NCI-H2081 treated with DMSO at 0.1 percent for 48 hours (cell line): Measurements from ENCODE around the gene PGF.

Experiments used
- DNase-seq: peaks from one replicate; lab custom pipeline; 2025; lab: John Stamatoyannopoulos, UW

The PGF gene

DNA sequence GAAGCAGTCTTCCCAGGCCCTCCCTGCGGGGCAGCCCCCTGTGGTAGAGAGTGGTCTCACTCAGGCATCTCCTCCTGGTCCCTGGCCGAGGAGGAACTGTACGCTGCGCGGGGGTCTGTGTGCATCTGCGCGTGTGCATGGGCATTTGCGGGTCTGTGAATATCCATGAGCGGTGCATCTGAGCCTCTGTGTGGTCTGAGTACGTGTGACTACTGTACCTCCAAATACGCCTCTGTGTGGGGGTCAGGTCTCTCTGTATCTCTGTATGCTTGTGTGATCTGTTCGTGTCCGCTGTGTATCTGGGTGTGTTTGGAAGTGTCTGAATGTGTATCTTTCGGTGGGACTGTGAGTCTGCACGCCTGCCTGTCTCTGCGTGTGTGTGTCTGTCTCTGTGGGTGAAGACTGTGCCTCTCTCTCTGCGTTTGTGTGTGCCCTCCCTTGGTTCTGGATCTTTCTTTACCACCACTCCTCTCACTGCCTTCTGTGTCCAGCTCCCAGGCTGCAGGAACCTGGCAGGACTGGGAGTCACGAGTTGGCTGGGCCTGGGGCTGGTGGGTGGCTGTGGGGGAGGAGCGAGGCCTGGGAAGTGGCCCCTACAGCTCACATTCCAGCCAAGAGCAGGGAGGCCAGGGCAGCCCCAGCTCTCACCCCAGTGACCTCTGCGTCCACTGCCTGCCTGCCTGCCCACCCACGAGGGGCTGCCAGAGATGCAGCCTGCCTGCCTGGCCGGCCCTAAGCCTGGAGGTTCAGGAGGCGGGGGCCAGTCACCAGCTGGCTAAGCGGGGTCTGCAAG lies 1.1 kb upstream of the PGF start:
- no peak for DNase-seq

DNA sequence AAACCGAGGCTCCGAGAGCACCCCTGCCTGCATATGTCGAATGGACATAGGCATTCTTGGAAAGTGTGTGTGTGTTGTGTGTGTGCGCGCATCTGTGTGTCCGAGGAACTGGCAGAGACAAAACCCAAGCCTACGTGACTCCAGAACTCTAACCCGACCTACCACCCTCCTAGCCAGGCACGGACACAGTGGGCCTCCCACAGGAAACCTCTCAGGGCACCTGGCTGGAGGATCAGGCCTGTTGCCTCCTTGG lies 556 bp upstream of the PGF start:
- DNase-seq: no peak

DNA sequence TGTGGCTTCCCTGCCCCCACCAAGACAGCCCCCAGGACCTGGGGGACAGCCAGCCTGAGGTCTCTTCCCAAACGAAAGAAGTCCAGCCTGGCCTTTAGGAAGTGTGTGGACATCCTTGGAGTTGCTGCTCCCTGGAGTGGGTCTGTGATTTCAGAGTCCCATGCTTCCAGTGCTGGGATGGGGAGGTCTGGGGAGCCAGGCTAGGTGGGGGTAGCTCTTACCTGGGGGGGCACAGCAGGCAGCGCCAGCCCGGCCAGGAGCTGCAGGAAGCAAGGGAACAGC lies 509 bp downstream of the PGF start:
- no peak for DNase-seq

DNA sequence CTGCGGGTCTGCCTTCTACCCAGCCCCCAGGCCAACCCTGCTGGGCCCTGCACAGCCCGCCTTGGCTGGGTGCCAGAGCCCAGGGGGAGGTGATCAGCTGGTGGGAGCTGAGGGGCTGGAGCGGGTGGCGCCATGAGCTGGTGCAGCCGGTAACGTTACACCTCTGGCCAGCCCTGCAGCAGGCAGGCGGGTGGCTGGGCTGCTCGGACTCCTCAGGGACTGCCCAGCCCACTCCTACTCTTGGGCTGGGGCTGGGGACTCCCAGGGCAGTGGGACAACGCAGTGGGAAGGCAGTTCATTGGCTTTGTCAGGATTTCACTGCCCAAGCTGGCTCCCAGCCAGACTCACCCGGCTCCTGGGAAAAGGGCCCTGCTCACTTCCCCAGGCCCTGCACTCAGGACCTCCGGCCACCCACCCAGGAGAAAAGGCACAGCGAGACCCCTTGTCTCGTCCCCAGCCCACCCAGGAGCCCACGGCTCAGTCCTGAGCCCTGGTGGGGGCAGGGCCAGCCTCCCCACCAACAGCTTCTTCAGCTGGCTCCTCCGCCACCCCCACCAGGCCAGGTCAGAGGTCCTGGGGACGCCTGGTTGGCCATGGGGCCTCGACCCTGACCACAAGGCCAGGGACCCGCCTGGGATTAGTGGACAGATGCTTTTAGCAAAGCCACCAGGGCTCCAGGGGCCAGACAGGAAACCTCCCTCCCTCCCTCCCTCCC lies 1.0 kb downstream of the PGF start:
- DNase-seq: no peak

DNA sequence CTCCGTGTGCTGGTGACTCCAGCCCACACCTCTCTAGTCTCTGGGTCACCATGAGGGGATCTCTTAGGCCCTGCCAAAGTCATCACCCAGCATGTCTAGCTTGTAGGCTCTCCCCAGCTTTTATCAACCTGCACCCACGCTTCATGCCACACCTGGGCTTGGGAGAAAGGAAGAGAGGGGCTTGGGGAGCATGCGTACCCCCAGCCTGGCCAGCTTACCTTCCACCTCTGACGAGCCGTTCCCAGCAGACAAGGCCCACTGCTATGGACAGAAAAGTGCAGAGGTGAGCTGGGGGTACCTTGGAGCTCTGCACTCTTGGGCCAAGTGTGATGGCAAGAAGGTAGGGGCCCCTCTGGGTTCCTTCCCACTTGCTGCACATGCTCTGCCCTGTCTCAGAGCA lies 1.7 kb downstream of the PGF start:
- DNase-seq: no peak

DNA sequence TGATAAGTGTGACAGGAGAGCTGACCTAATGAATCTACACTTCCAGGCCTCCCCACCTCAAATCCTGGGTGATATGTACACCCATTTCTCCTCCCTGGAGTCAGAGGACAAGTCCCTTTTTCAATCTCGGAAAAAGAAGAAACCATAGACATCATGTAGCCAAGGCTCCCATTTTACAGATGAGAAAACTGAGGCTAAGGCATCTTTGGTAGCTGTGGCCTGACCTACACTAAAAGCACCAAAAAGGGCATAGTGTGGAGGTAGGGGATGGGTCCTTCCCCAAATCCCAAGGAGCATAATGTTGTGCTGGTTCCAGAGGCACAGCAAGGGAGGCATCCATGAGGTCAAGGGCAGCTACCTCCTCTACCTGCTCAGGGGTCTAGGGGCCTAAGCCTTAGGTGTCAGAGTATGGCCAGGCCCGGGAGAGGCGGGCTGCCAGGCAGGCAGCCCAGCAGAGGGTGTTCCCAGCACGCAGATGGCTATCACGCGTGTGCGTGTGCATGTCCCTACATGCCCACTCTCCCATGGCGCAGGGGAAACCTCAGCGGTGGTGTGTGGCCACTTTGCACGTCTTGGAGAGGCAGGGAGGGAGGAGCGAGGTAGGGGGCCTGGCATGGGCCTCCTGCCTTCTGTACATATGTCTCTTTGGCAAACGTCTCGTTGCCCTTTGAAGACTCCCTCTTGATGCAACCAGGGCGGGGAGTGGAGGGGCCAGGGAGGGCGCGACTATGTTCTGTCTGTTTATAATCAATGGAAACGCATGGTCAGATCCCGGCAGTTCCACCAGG lies 2.5 kb downstream of the PGF start:
- no peak for DNase-seq

DNA sequence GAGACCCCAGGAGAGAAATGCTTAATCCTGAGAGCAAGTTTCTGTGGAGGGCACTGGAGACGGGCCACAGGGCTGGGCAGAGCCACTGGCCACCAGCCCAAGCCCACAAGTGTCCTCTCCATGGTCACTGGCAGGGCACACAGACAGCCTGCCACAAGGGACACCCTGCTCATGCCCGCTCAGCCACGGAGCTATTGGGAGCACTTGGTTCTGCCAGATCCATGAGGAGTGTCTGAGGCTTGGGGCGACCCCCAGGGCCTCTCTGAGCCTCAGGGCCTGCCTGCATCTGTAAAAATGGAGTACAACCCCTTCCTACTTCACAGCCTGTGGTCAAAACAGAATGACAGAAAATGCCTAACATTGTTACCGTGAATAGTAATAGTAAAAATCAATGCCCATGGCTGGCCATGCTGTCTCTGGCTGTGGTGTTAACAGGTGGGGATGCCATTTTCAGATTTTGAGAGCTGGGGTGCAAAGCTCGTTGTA lies 3.2 kb downstream of the PGF start:
- DNase-seq: no peak

DNA sequence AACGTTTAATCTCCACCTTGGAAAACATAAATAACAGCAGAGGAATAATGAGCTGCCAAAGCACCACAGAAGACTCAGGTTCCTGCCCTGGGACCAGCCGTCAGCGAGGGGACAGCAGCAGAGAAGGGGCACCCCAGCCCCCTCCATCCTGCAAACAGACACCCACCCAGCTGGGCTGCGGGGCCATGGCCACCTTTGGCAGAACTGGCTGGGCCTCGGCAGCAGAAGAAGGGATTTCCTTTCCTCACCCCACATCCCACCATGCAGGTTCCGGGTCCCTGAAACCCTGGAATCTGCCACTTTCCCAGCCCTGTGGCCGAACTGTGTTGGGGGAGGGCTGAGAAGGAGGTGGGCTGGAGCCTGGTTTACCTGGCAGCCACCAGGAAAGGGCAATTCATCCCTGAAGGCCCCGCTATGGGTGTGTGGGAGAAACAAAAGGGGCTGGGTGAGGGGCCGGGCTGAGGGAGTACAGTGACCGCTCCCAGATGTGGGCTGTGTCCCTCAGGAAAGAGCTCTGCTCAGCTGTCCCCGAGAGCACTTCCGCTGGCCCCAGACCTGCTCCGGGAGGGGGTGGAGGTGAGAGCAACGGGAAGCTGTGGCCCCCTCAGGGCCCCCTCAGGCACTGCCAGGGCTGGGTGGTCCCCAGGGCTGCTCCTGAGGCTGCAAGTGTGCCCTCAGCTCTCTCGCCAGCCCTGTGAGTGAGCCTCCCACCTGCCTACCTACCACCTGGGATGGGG lies 3.8 kb downstream of the PGF start:
- DNase-seq: no peak

DNA sequence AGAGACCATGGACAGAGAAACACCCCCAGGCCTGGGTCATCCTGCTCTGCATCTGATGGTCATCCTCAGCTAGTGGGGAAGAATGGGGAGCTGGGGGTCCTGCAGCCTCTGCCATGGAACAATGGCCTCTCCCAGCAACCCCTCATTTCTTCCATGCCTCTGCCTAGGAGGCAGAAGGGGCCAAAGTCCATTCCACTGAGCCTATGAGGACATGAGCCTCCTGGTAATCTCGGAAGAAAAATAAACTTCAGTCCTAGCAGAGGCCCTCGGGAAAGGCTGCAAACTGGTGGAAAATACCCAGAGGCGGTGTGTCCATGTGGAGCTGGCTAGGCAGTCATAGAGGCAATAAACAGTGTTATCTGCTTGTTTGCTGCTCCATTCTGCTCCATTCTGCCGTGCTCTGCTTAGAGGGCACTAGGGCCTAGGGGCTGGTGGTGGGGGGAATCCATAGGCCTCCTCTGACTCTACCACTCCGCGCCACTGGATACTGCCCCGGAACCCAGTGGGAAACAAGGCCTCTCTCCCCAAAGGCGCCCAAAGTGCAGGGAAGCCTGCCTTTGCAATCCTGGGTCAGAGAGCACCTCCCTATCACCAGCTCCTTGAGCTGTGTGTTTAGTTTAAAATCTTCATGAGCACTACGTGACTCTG lies 4.5 kb downstream of the PGF start:
- no peak for DNase-seq

DNA sequence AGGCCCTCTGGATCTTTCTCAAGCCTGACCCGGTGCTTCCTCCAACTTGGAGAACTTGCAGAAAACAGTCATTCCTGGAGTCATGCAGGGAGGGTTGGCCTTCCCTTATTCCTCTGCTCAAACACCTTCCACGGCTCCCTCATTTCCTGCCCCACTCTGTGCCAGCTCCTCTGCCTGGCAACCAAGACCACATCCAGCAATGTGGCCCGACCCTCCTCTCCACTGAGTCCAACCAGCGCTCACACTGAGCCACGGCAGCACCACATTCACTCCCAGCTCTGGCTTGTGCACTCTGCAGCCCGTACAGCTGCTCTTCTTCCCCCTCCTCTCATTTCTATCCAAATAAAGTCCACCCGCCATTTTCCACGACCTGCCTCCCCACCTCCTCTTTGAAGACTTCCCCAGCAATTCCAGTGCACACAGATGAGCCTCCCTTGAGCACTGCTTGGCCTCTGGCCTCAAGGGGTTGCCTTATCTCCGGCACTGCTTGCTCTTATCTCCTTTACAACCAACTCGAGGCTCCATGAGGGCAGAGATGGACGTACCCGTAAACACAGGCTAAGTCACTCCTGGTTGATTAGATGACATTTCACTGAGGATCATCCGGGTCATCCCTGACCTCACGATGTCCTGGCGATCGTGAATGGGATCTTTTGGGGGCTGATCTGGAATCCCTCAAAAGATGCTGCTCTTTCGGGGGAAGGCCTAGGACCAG lies 5.4 kb downstream of the PGF start:
- no peak for DNase-seq

DNA sequence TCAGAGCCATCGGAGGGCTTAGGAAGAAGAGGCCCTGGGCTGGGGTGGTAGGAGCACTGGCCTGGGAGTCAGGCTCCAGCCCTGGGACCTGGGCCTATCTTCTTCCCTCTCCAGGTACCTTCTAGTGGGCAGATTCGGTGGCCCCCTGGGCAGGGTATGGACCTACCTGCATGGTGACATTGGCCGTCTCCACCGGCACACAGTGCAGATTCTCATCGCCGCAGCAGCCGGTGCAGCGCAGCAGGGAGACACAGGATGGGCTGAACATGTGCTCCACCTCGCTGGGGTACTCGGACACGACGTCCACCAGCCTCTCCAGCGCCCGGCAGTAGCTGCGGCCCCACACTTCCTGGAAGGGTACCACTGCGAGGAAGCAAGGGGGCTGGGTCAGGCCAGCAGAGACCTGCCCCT lies 6.2 kb downstream of the PGF start:
- no peak for DNase-seq

DNA sequence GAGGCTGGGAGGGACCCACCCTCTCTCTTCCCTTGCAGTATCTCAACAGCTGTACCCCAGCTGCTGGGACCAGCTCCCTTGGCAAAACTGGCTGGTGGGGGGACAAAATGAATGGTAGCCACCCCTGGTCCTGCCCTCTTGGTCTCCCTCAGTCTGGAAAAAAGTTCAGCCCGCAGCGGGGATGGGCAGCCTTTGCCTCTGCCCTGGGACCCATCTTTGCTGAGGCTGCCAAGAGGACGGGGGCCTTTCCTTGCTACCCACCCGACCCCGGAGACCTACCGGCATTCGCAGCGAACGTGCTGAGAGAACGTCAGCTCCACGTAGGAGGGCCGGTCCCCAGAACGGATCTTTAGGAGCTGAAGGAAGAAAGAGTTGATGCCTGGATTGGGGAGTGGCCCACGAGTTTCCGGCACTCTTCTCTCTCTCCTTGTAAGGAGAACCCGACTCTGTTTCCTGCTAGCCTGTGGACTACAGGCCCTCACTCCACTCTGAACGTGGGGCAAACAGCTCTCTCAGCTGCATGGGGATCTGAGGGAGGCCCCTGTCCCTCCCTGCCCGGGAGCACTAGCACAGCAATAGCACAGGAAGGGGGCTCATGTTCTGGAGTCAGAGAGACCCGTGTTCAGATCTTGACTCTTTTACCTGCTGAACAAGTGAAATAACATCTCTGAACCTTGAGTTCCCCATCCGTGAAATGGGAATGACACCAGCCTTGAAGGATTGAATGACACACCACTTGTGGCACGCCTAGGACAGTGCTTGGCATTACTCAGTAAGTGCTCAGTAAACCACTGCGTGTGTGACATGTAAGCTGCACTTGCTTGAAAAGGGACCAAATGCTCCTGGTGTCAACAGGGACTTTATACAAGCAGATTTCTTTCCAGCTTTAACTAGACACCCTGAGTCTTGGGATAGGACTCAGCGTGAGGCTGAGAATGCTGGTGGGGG lies 6.9 kb downstream of the PGF start:
- DNase-seq: no peak

DNA sequence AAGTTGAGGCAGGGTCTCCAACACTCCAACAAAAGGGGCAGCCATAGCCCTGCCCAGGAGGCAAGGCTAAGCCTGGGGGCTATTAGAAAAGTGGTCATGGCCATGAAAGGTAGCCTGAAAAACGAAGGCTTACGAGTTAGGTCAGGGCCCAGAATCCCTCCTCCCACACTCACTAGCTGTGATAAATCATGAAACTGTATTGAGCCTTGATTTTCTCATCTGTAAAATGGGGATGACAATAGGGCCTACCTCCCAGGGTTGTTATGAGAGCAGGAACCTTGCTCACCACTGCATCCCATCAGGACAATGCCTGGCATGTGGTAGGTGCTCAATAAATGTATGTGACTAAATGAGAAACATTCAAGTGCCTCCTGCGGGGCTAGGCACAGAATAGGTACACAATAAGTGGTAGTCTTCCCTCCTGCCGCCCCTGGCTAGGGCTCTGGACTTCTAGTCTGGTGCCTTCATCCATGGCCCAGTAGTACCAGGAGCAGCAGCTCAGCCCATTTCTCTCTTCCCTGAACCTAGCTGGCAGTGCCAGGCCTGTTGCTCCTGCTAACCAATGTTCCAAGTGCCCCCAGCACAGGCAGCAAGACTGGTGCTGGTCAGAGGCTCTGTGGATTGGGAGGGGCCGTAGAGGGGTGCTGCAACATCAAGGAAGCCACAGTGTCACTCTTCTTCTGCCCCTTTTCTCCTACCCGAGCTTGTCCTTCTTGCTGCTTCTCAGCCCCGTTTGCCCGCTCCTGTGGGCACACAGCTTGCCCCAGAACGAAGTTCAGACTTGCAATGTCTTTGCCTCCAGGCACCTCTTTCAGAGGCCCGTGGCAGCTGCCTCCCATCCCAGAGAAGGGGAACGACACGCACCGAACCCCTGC lies 7.8 kb downstream of the PGF start:
- DNase-seq: no peak

DNA sequence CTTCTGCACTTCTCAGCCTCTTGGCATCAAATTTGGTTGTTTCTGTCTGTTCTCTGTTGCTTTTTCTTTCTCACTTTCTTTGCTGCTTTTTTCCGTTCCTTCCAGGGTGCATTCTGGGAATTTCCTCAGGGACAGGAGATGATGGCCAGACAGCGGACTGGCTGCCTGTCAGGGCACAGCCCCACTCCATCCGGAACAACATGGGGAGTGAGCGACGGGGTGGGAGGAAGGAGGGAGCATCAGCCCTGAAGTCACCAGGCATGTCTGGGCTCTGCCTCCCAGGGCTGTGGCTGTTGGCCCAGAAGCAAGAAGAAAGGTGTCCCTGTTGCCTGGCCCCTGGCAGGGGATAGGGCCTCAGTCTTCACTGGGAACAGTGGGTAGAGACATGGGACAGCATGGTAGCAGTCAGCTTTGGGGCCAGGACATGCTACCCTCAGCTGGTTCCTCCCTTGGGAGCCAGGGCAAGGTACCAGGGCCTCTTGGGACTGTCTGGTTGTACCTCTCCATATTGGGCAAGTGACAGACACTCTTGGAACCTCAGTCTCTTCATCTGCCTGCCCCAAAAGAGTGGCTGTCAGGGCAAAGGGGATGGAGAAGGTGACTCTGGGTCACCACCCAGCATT lies 8.6 kb downstream of the PGF start:
- DNase-seq: no peak

DNA sequence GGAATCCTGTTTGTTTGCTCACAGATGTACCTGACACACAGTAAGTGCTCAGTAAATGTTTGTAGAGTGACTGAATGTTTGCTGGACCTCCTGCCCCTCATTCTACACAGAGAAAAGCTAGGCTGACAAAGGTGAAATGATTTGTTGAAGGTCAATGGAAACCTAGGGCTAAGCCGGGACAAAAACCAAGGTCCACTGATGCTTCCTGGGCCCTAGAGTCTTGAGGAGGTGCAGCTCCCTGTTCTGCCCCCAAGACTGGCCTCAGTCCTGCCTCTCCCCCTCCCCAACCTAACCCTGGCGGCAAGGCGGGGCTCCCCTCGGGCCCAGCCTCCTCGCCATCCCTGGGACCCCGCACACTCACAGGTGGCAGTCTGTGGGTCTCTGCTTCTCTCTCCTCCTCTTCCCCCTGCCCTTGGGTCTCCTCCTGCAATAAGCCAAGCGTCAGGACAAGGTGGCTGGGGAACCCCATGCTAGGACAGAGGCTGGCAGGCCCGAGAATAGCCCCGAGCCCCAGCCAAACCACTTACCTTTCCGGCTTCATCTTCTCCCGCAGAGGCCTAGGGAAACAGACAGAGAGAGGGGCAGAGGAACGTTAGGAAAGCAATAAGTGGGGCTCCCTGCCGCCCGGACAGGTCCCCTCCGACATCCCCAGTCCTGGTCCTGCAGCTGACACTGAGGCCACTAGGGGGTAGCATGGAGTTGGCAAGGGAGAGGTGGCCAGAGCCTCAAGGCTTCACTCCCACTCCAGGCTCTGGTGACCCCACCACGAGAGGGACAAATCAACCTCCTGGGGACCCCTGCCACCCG lies 9.3 kb downstream of the PGF start:
- no peak for DNase-seq

DNA sequence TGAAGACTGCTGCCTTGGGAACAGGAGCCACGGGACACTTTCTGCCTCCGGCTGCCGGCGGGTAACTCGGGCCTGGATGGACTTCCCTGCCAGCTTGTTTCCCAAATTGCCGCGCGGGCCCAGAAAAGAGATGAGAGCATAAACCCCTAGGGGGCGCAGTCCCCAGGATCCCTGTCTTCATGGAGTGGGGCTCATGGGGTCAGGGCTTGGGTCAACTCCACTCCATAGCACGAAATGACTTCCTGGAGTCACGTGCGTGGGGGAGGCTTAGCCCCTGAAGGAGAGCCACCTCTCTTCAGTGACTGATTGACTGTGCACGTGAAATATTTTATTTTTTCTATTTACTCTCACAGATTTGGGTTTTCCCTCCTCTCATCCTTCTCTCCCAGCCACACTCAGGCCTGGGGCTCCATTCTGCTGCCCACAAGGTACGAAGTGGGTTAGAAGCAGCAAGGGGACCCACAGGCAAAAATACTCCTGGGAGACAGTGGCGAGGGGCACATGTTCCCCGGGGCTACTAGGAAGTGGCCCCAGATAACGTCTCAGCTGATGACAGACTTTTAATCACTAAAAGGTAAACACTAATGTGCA lies 10.0 kb downstream of the PGF start:
- DNase-seq: no peak

DNA sequence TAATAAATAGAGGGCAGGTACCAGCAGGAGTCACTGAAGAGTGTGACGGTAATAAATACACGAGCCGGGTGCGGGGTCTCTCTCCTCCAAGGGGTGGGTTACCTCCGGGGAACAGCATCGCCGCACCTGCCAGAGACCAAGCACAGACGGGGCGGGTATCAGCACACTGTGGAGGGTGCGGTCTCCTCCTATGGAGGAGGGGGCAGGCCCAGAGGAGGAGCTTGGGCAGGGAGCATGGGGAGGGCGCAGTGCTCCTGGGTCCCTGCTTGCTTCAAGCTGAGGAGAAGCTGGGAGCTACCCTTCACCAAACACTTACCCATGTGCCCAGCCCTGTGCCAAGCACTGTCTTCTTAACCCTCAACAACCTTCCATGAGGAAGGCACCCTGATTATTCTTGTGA lies 12.8 kb downstream of the PGF start:
- no peak for DNase-seq

DNA sequence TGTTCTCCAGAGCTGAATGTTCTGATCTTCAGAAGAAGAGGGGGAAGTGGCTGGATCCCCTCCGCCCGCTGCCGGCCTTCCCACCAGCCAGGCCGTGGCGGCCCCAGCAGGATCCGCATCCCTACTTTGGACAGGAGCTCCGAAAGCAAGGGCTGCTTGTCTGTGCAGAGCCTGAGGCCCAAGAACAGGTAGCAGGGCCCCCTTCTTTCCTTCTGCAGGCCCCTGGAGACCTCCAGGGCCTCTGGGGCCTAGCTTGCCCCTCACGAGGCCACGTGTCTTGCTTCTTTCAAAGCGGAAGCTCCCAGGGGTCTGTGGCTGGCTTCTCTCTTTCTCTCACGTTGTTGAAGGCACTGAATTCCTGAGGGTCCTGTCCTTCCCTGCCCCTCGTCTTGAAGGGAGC lies 13.2 kb downstream of the PGF start:
- DNase-seq: no peak
